Measurements from ENCODE around the gene BCAR1.
A peak's percentile ranks its signal among the peaks of the same experiment; 100 is the strongest.
"Not testable (repeated sequence)": the region's sequence is repeated elsewhere in the genome, so short reads cannot be mapped to it uniquely, and the experiment has no call there.

BCAR1 gene

DNA sequence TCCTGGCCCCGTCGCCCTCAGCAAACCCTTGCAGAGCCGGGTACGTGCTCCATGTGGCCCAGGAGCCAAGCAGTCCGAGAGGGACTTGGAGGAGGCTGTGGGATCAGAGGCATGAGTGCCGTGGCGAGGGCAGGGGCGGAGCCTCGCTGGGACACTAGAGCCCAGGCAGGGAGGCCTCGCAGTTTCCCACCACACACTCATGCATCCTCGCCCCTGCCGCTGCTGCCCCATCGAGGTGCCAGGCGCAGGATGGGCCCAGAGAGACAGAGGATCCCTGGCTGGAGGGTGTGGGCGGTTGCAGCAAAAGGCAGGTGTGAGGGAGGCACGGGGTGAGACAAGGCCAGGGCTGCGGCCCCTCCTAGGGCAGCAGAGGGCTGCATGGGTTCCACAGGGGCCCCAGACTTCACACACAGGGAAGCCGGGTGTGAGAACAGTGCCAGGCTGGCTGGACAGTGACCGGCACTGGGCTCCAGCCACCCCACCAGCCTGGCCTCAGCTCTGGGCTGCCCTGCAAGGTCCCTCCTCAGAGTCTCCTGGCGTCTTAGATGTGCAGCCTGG is 7.7 kb downstream of the BCAR1 start:
- peak overlapping the region; percentile 98 for H3K27ac ChIP-seq
- TF ChIP-seq, protein P1, sequence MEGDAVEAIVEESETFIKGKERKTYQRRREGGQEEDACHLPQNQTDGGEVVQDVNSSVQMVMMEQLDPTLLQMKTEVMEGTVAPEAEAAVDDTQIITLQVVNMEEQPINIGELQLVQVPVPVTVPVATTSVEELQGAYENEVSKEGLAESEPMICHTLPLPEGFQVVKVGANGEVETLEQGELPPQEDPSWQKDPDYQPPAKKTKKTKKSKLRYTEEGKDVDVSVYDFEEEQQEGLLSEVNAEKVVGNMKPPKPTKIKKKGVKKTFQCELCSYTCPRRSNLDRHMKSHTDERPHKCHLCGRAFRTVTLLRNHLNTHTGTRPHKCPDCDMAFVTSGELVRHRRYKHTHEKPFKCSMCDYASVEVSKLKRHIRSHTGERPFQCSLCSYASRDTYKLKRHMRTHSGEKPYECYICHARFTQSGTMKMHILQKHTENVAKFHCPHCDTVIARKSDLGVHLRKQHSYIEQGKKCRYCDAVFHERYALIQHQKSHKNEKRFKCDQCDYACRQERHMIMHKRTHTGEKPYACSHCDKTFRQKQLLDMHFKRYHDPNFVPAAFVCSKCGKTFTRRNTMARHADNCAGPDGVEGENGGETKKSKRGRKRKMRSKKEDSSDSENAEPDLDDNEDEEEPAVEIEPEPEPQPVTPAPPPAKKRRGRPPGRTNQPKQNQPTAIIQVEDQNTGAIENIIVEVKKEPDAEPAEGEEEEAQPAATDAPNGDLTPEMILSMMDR (conservative IDR thresholded peaks at IDR 0.05; ENCODE audit: low read depth), result no peak
- ChIA-PET CTCF (no interaction called here), POLR2A (ENCODE audit: low non-redundant PET) (no interaction called here)
- no peak for DNase-seq (ENCODE audit: low spot score)

DNA sequence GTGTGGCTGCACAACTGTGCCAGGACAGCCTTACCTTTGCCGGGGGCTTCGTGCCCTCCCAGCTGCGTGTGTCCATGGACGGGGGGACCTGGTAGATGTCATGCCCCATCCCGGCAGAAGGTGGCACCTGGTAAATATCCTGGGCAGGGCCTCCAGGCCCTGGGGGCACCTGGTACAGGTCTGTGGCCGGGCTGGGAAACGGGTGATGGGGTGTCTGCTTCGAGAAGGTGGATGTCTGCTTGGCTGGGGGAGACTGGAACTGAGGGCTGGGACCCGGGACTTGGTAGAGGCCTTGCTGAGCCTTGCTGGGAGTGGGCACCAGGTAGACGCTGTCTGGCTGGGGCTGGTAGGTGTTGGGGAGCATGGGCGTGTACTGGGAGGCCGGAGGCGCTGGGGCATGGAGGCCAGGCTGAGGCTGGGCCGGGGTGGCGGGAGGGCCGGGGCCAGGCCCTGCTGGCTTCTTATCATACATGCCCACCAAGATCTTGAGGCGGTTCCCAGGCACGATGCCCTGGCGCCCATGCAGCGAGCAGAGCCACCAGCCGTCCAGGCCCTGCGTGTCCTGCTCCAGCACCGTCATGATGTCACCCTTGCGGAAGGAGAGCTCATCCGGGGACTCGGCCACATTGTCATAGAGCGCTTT is 8.9 kb downstream of the BCAR1 start:
- peak overlapping the region; percentile 98 for H3K27ac ChIP-seq
- DNase-seq (ENCODE audit: low spot score); POLR2A ChIA-PET (ENCODE audit: low non-redundant PET): not testable (repeated sequence)
- CTCF ChIA-PET, result interaction anchor here (0.6 kb wide), 2 partner anchors 21 to 80 kb away, joined by 5 to 9 read pairs; no protein-coding TSS in a partner anchor

DNA sequence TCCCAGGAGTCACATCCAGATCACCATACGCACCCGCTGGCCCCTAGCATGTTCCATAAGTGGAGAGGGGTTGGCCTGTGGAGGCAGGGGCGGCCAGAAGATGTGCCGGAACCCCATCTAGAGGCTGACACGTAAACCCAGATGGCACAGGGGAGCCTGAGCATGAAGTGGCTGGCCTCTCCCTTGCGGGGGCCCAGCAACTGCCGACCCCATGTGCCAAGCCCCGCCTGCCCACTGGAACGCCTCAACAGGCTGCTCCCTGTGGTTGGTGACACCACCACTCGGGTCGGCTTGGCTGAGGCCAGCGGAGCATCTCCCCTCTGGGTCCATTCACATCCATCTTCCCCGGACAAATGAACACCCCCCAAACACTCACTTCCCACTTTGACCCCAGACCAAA is 9.5 kb downstream of the BCAR1 start:
- ChIA-PET CTCF (no interaction called here), POLR2A (ENCODE audit: low non-redundant PET) (no interaction called here)
- TF ChIP-seq, protein P1 (conservative IDR thresholded peaks at IDR 0.05; ENCODE audit: low read depth), result no peak
- no peak for DNase-seq (ENCODE audit: low spot score)
- peak overlapping the region; percentile 98 for H3K27ac ChIP-seq

DNA sequence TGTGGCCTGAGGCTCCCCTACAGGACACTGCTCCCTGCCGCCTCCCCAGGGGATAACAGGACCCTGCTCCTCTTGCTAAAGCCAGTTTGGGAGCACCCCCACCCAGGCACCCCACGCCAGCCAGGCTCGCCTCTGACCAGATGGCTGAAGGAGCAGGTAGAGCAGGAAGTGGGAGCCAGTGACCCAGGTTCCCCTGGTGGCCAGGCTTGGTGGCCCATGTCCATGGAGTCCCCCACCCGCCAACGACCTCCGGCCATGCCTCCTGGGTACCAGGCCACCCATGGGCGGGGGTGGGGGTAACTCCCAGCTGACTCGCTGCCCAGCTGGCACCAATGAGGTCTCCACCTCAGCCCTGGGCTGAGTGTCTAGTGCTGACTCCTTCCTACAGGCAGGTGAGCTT is 10.0 kb downstream of the BCAR1 start:
- TF ChIP-seq, protein P1 (conservative IDR thresholded peaks at IDR 0.05; ENCODE audit: low read depth), result no peak
- DNase-seq (ENCODE audit: low spot score), result no peak
- H3K27ac ChIP-seq, result peak overlapping the region; percentile 98
- CTCF ChIA-PET, result no interaction called here
- POLR2A ChIA-PET (ENCODE audit: low non-redundant PET), result no interaction called here

DNA sequence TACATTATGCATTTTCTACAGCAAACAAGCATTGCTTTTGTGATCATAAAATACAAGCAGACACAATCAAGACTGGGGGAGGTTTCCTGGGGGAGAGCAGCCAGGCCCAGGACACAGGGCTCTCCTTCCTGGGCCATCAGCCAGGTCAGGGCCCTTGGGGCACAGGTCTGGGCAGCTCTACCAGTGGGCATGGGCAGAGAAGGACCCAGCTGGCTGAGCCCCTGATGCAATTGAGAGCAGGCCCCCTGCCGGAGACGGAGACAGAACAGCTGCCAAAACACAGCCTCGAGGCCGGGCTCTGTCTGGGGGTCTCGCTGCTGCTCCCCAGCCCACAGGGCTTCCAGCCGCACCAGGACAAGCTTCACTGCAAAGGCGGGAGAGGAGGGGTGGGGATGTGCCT is 10.8 kb downstream of the BCAR1 start:
- peak overlapping the region; percentile 90 for H3K27ac ChIP-seq
- DNase-seq (ENCODE audit: low spot score); POLR2A ChIA-PET (ENCODE audit: low non-redundant PET); CTCF ChIA-PET: not testable (repeated sequence)

DNA sequence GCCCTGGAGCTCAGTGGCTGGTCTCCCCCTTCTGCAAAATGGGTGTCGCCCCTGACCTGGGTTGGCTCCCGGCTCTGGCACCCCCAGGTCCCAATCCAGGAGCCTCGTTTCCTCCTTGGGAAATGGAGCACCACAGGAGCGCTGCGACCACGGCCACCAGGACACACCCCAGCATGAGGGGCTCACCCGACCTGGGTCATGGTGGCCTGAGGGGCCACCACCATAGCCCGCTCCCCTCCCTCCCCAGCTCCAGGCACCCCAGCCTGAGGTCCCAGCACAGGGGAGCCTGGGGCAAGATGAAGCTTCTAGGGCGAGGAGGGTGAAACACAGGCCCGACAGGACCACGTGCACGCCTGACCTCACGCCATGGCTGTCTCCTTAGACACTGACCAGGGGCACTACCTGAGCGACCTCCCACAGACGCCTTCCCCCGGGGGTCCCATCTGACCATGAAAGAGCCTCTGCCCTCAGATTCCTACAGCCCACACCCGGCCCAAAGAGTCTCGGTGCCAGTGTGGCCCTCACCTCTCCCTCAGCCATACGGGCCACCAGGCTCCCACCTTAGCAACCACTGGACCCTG is 11.8 kb downstream of the BCAR1 start:
- POLR2A ChIA-PET (ENCODE audit: low non-redundant PET), result no interaction called here
- TF ChIP-seq, protein P1 (conservative IDR thresholded peaks at IDR 0.05; ENCODE audit: low read depth), result no peak
- H3K27ac ChIP-seq, result peak overlapping the region; percentile 90

DNA sequence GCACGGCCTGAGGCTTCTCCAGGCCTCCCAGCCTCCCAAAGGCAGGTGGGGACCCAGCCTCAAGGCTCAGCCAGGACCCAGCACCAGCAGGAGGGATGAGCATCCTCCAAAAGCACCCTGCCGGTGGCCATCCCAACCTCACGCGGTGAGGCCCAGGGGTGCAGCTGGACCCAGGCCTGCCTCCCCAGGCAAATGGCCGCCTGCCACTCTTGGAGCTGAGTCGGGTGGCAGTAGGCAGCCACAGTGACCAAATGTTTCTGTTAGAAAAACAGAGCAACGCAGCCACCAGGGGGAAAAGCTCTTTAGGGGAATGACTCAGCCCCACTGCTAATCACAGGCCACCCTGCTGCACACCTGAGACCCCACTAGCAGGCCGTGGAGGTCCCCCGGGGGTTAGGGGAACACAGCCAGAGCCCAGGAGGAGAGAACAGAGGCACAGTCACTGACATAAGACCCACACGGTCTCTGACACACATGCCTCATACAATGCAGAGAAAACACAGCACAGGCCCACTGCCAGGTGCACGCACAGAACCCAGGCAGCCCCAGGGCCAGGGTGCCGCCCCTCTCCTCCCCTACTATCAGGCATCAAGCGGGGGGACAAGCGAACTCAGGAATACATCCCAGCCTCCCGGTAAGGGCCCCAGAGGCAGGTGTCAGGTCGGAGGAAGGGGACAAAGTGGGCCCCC is 12.4 kb downstream of the BCAR1 start:
- CTCF ChIA-PET, result interaction anchor here (1.1 kb wide), 1 partner anchor 146 kb away, joined by 3 read pairs; no protein-coding TSS in a partner anchor
- H3K27ac ChIP-seq, result peak overlapping the region; percentile 90
- POLR2A ChIA-PET (ENCODE audit: low non-redundant PET), result no interaction called here
- TF ChIP-seq, protein P1 (conservative IDR thresholded peaks at IDR 0.05; ENCODE audit: low read depth), result no peak
- DNase-seq (ENCODE audit: low spot score), result no peak

More for the DNA sequence above, 11.8 kb downstream of the BCAR1 start:
- CTCF ChIA-PET, result no interaction called here
- no peak for DNase-seq (ENCODE audit: low spot score)

Data from RWPE1 (cell line).